ENCODE measurements around the gene NIPAL3.

GRCh38 chr1:24498589-24498988 is 83.0 kb downstream of the NIPAL3 start:
- TF ChIP-seq PATZ1 (CRISPR knock-in tag; IDR thresholded peaks at IDR 0.05; ENCODE audit: borderline replicate concordance) (no peak), ARNTL (CRISPR knock-in tag; IDR thresholded peaks at IDR 0.05; ENCODE audit: borderline replicate concordance, low read depth) (no peak), TCF4 (CRISPR knock-in tag; IDR thresholded peaks at IDR 0.05; ENCODE audit: borderline replicate concordance) (no peak), ZFP30 (CRISPR knock-in tag; IDR thresholded peaks at IDR 0.05) (no peak)
